HG03097 (cell line): ENCODE data around the gene APOBR.

ENCODE experiments used
- ATAC-seq: cut with Tn5 transposase; IDR thresholded peaks from one replicate; pipeline ENCODE4 v1.9.1; 2021; ENCODE audit not compliant: unreplicated experiment, low FRiP score

APOBR gene

DNA sequence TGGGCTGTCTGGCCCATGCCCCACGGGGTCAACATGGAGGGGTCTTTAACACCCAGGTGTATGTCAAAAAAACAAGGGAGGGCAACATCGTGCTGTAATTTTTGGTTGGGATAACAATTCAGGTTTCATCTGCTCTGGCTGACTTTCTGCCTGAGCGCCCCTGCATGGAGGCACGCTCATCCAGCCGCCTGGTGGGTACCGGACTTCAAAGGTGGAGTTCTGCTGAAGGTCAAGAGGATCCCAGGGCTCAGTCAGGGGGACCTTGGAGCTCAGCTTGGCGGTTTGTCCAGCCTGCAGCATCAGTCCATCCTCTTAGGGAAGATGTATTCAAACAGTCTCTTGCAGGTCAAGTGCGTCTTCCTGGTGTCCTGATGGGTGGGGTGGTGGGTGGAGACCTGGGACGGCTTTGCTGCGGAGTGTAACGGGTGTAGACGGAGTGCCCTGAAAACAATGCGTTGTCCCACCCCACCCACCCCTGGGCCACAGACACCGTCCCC lies 53.9 kb downstream of the APOBR start:
- ATAC-seq: no peak
